H1 (cell line): ENCODE results near the gene AVP. TPM values are rescaled to one million over a fixed set of nuclear protein-coding genes. Genes with fewer than 3 reads are reported as not detected.

Experiments used
- CTCF ChIA-PET: fragments of 300-600 bp; sonication (Branson Sonifier 250); formaldehyde crosslinking; loops from one replicate; lab custom pipeline; 2021; ENCODE audit not compliant: partially characterized antibody; lab: Charles Lee
- POLR2A ChIA-PET: fragments of 300-600 bp; sonication (Branson Sonifier 250); formaldehyde crosslinking; loops from one replicate; lab custom pipeline; 2021; ENCODE audit warnings: inconsistent platforms; ENCODE audit not compliant: partially characterized antibody; lab: Charles Lee
- DNase-seq, 2 experiments: peaks; one replicate each; pipeline versions ENCODE4 v3.0.0 to v3.0.0-alpha.2; 2010 to 2022; ENCODE audit warnings: low spot score in 2 of 2, low read depth in 1 of 2, mixed read lengths in 1 of 2
- FAIRE-seq: peaks from 2 replicates; lab custom pipeline; 2011; peaks lifted over from hg19 to GRCh38; lab: Jason Lieb, UNC
- H2AFZ ChIP-seq: 2 replicates; pipeline ENCODE4 v1.8.1; 2012; ENCODE audit warnings: low read length, inconsistent platforms
- H2AK5ac ChIP-seq: 2 replicates; pipeline ENCODE4 v1.6.1; 2013; ENCODE audit warnings: low read depth, low read length
- H2BK120ac ChIP-seq: replicated peaks from 2 replicates; pipeline ENCODE3; 2013; ENCODE audit warnings: low read depth, low read length, inconsistent platforms
- H2BK12ac ChIP-seq: 2 replicates; pipeline ENCODE4 v1.6.1; 2013; ENCODE audit warnings: low read depth, low read length
- H2BK15ac ChIP-seq: 2 replicates; pipeline ENCODE4 v1.6.1; 2013; ENCODE audit warnings: low read length
- H2BK20ac ChIP-seq: 2 replicates; pipeline ENCODE4 v1.6.1; 2013; ENCODE audit warnings: low read length
- H2BK5ac ChIP-seq: 2 replicates; pipeline ENCODE4 v1.6.1; 2013; ENCODE audit warnings: low read depth, low read length
- H3K14ac ChIP-seq: 2 replicates; pipeline ENCODE4 v1.6.1; 2013; ENCODE audit warnings: inconsistent platforms; ENCODE audit not compliant: insufficient read length
- H3K18ac ChIP-seq: 2 replicates; pipeline ENCODE4 v1.6.1; 2013; ENCODE audit warnings: low read length; ENCODE audit errors: extremely low read depth
- H3K23ac ChIP-seq: 2 replicates; pipeline ENCODE4 v1.6.1; 2013; ENCODE audit warnings: inconsistent platforms; ENCODE audit not compliant: insufficient read length
- H3K23me2 ChIP-seq: 2 replicates; pipeline ENCODE4 v1.6.1; 2013; ENCODE audit warnings: low read depth, low read length
- H3K27ac ChIP-seq: 2 replicates; pipeline ENCODE4 v1.6.1; 2011; ENCODE audit warnings: low read depth, low read length, inconsistent platforms
- H3K27me3 ChIP-seq, 4 experiments: replicated peaks in 1 of 4; 1 replicate in 1 of 4; 2 replicates in 3 of 4; pipeline versions ENCODE4 v1.6.1 to v1.8.1; 2011 to 2013; ENCODE audit warnings: low read length in 3 of 4, mild to moderate bottlenecking in 3 of 4, inconsistent platforms in 2 of 4, mixed read lengths in 2 of 4, moderate library complexity in 1 of 4; ENCODE audit not compliant: control insufficient read depth in 3 of 4, insufficient read depth in 3 of 4; ENCODE audit errors: extremely low read depth in 1 of 4
- H3K36me3 ChIP-seq, 4 experiments: 2 replicates each; pipeline versions ENCODE4 v1.6.1 to v1.8.1; 2011 to 2013; ENCODE audit warnings: mild to moderate bottlenecking in 4 of 4, low read length in 3 of 4, moderate library complexity in 2 of 4, control low read depth in 1 of 4, inconsistent platforms in 1 of 4; ENCODE audit not compliant: insufficient read depth in 4 of 4, control insufficient read depth in 2 of 4
- H3K4ac ChIP-seq: replicated peaks from 2 replicates; pipeline ENCODE3; 2013; ENCODE audit warnings: low read length, low read depth, mixed read lengths, inconsistent platforms; ENCODE audit not compliant: insufficient read length
- H3K4me1 ChIP-seq, 4 experiments: replicated peaks in 1 of 4; 1 replicate in 1 of 4; 2 replicates in 3 of 4; pipeline versions ENCODE4 v1.6.1 to v1.8.1; 2011 to 2013; ENCODE audit warnings: low read length in 3 of 4, inconsistent platforms in 2 of 4, mixed read lengths in 1 of 4; ENCODE audit not compliant: insufficient read depth in 4 of 4, control insufficient read depth in 3 of 4
- H3K4me2 ChIP-seq, 2 experiments: 2 replicates each; pipeline versions ENCODE4 v1.6.1 to v1.8.1; 2011 to 2013; ENCODE audit warnings: low read depth in 2 of 2, low read length in 2 of 2, control low read depth in 1 of 2, inconsistent platforms in 1 of 2, mild to moderate bottlenecking in 1 of 2; ENCODE audit not compliant: insufficient read depth in 1 of 2
- H3K4me3 ChIP-seq, 4 experiments: fragments of 200-600, 300-600 bp in 1 of 4; sonication (generic), shearing (Covaris generic), sonication (Bioruptor Twin) in 1 of 4; 2 replicates each; pipeline versions ENCODE4 v1.5.1 to v1.8.1; 2011 to 2016; ENCODE audit warnings: low read length in 4 of 4, low read depth in 3 of 4, control low read depth in 2 of 4, inconsistent platforms in 2 of 4, mild to moderate bottlenecking in 2 of 4, mixed read lengths in 1 of 4, moderate library complexity in 1 of 4; ENCODE audit not compliant: insufficient read depth in 2 of 4; ENCODE audit errors: extremely low read depth in 1 of 4
- H3K56ac ChIP-seq: replicated peaks from 2 replicates; pipeline ENCODE3; 2013; ENCODE audit warnings: low read depth, mild to moderate bottlenecking, mixed read lengths, low read length, inconsistent platforms; ENCODE audit not compliant: insufficient read length
- H3K79me1 ChIP-seq: 2 replicates; pipeline ENCODE4 v1.6.1; 2013; ENCODE audit warnings: low read depth, low read length, control low read depth
- H3K79me2 ChIP-seq, 2 experiments: 2 replicates each; pipeline versions ENCODE4 v1.6.1 to v1.8.1; 2012 to 2013; ENCODE audit warnings: low read length in 2 of 2, mild to moderate bottlenecking in 2 of 2, inconsistent platforms in 1 of 2; ENCODE audit not compliant: insufficient read depth in 2 of 2, control insufficient read depth in 1 of 2
- H3K9ac ChIP-seq, 4 experiments: replicated peaks in 1 of 4; 1 replicate in 1 of 4; 2 replicates in 3 of 4; pipeline versions ENCODE4 v1.6.1 to v1.8.1; 2011 to 2013; ENCODE audit warnings: low read depth in 3 of 4, low read length in 3 of 4, control low read depth in 2 of 4, mild to moderate bottlenecking in 2 of 4, moderate library complexity in 2 of 4, inconsistent platforms in 1 of 4; ENCODE audit errors: extremely low read depth in 1 of 4
- H3K9me3 ChIP-seq, 2 experiments: 2 replicates each; pipeline versions ENCODE4 v1.6.1 to v1.8.1; 2012 to 2013; ENCODE audit warnings: mild to moderate bottlenecking in 2 of 2, moderate library complexity in 2 of 2, control low read depth in 1 of 2, inconsistent platforms in 1 of 2, low read depth in 1 of 2, low read length in 1 of 2, mixed read lengths in 1 of 2; ENCODE audit not compliant: insufficient read depth in 2 of 2
- H4K20me1 ChIP-seq, 2 experiments: replicated peaks in 1 of 2; 2 replicates each; pipeline versions ENCODE3 to v1.8.1; 2011 to 2013; ENCODE audit warnings: inconsistent platforms in 2 of 2, low read length in 2 of 2, mild to moderate bottlenecking in 1 of 2; ENCODE audit not compliant: insufficient read depth in 2 of 2, control insufficient read depth in 1 of 2
- H4K5ac ChIP-seq: 2 replicates; pipeline ENCODE4 v1.6.1; 2013; ENCODE audit warnings: low read length, low read depth, mixed read lengths, inconsistent platforms; ENCODE audit not compliant: insufficient read length
- H4K8ac ChIP-seq: 2 replicates; pipeline ENCODE4 v1.8.0; 2013; ENCODE audit warnings: mild to moderate bottlenecking, moderate library complexity, low read length, inconsistent platforms; ENCODE audit not compliant: insufficient read depth; ENCODE audit errors: extremely low read depth
- H4K91ac ChIP-seq: replicated peaks from 2 replicates; pipeline ENCODE3; 2013; ENCODE audit warnings: low read length, mixed read lengths, inconsistent platforms; ENCODE audit not compliant: insufficient read length
- SP1 ChIP-seq: IDR thresholded peaks from 2 replicates; pipeline ENCODE4 v1.6.1; 2011; ENCODE audit warnings: low read depth, low read length
- WGBS, 2 experiments: shearing (Covaris generic) in 1 of 2; methylation state at CpG; one replicate each; pipeline versions ENCODE4 v1.1.6 to v1.1.7; 2013 to 2015; ENCODE audit warnings: low lambda C conversion rate in 2 of 2, mixed read lengths in 2 of 2, inconsistent platforms in 1 of 2, low coverage in 1 of 2, missing lambda C conversion rate in 1 of 2; ENCODE audit not compliant: insufficient replicate concordance in 2 of 2, insufficient coverage in 1 of 2, insufficient read length in 1 of 2; ENCODE audit errors: extremely low coverage in 1 of 2, missing lambda C conversion rate in 1 of 2; 5-methylcytosine and 5-hydroxymethylcytosine counted together
- polyA plus RNA-seq, 7 experiments: library from polyadenylated mRNA; depleted of rRNA in 3 of 7; stranded (reverse) in 5 of 7; unstranded in 2 of 7; fragments of >200 nt in 5 of 7; fragments of 200-250 nt in 2 of 7; gene quantifications; 1 replicate in 5 of 7; 2 replicates in 1 of 7; 4 replicates in 1 of 7; pipeline versions ENCODE4 v1.2.1 to v1.2.3, GENCODE V29; 2011 to 2013; ENCODE audit warnings: missing spikeins in 2 of 7, mixed read lengths in 2 of 7
- total RNA-seq: library from RNA; stranded (reverse); fragmentation: NEBNext Ultra II Directional; extraction: Animal tissue kit (Norgen Biotek cat#: 25700); gene quantifications from 2 replicates; pipeline ENCODE4 v1.2.1, GENCODE V29; 2021

AVP gene
- total and polyA plus RNA-seq, 2 of the 8 experiments (the other 6 are each of a cell fraction or from before 2014, with no cell fraction given) = 0.18 TPM; not detected in 1

DNA sequence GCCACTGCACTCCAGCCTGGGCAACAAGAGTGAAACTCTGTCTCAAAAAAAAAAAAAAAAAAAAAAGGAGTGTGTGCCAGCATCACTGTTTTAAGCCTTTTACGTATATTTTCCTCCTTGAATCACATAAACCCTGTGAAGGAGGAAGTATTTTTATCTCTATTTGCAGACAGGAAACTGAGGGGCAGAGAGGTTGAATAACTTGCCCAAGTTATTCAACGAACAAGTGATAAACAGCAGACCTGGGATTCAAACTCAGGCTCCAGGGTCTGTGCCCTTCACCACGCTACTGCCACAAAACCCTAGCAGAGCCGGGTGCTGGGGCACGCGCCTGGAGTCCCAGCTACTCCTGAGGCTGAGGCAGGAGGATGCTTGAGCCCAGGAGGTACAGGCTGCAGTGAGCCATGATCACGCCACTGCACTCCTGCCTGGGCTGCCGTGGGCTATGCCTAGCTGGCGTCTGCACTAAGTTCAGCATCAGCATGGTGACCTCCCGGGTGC lies 9.4 kb upstream of the AVP start:
- Histone ChIP-seq H3K79me1 (no peaks in the 10 kb centered on the region), H2BK5ac (no peak overlapping the region), H3K79me2 (no peaks in the 10 kb centered on the region), H4K91ac (no peak overlapping the region), H3K4me2 (no peak overlapping the region; a peak in 1 of 4 replicates), H2BK20ac (no peak overlapping the region), H2BK15ac (no peak overlapping the region), H4K5ac (no peak overlapping the region), H4K8ac (peak overlapping the region; percentile 14; the same call in 1 of the 2 replicates), H3K14ac (no peak overlapping the region), H3K27me3 (peaks cover 2 to 21% (median 13%) of the 10 kb centered on the region in 4 experiments), H2BK12ac (peak overlapping the region; percentile 72; the same call in 1 of the 2 replicates), H3K4me3 (no peak overlapping the region), H3K36me3 (no peaks in the 10 kb centered on the region), H3K4ac (no peak overlapping the region), H3K27ac (no peak overlapping the region), H4K20me1 (no peaks in the 10 kb centered on the region), H3K9ac (no peak overlapping the region), H3K23me2 (no peaks in the 10 kb centered on the region; the same call in 1 of the 2 replicates), H3K4me1 (peaks cover 0 to 6% (median 2%) of the 10 kb centered on the region in 4 experiments; a peak in 2 of 7 replicates), H2AK5ac (no peak overlapping the region), H3K56ac (no peak overlapping the region), H2BK120ac (no peak overlapping the region), H2AFZ (no peak overlapping the region), H3K9me3 (no peaks in the 10 kb centered on the region), H3K23ac (no peak overlapping the region), H3K18ac (no peak overlapping the region)
- POLR2A ChIA-PET = interaction anchor here (1.0 to 2.2 kb wide), 6 partner anchors 10 to 22 kb away, joined by 3 to 14 read pairs (median 4); partner anchors contain the start of genes AVP and OXT
- TF ChIP-seq SP1 = no peak
- DNase-seq (no peak), FAIRE-seq (no peak)
- CTCF ChIA-PET = interaction anchor here (0.7 to 5.5 kb wide), 3 partner anchors 11 to 21 kb away, joined by 3 to 48 read pairs (median 3); no protein-coding TSS in a partner anchor
- 90% methylated on average over 10 of the region's 10 CpGs; no CpG with 5 or more reads in 1 of the 2 experiments for WGBS, 2 experiments
